Upper lobe of right lung (tissue), 1 donor: Measurements from ENCODE around the gene CSRP1. TPM values are rescaled to one million over a fixed set of nuclear protein-coding genes. Genes with fewer than 3 reads are reported as not detected.
A peak's percentile ranks its signal among the peaks of the same experiment; 100 is the strongest.
"Not testable (repeated sequence)": the region's sequence is repeated elsewhere in the genome, so short reads cannot be mapped to it uniquely, and the experiment has no call there.

Source experiments
- ATAC-seq: fragments of 200-7000 bp; cut with Tn5 transposase; one replicate; pipeline ENCODE4 v1.9.1; 2020; ENCODE audit warnings: mild to moderate bottlenecking, moderate library complexity
- DNase-seq: peaks from one replicate; pipeline ENCODE4 v3.0.0-alpha.2; 2020
- H3K27ac ChIP-seq: fragments of 200-600 bp; one replicate; pipeline ENCODE4 v1.8.0; 2022
- H3K27me3 ChIP-seq: fragments of 200-600 bp; one replicate; pipeline ENCODE4 v1.8.0; 2022; ENCODE audit warnings: mild to moderate bottlenecking
- H3K36me3 ChIP-seq: fragments of 200-600 bp; one replicate; pipeline ENCODE4 v1.8.0; 2022
- H3K4me1 ChIP-seq: fragments of 200-600 bp; one replicate; pipeline ENCODE4 v1.8.0; 2022
- H3K4me3 ChIP-seq: fragments of 200-600 bp; one replicate; pipeline ENCODE4 v1.8.0; 2022; ENCODE audit warnings: mild to moderate bottlenecking
- H3K9me3 ChIP-seq: fragments of 200-600 bp; one replicate; pipeline ENCODE4 v1.8.0; 2022
- intact Hi-C: fragments of 100-400 bp; cut with DNase I; formaldehyde crosslinking; loops from one replicate; pipeline ENCODE4 v1.11.0; 2022
- total RNA-seq: library from RNA; stranded (reverse); fragmentation: NEBNext Ultra II Directional; extraction: Animal tissue kit (Norgen Biotek cat#: 25700); gene quantifications from one replicate; pipeline ENCODE4 v1.2.1, GENCODE V29; 2021
- TF ChIP-seq, protein P1 (sequence below): fragments of 200-600 bp; IDR thresholded peaks from one replicate; pipeline ENCODE4 v1.8.0; 2022; ENCODE audit warnings: antibody characterized with exemption
- donor health status: DM: no; HTN: yes; CAD: no; lungs with severe emphysema.

CSRP1 gene
- total RNA-seq, 1 donor from 2014 or later: 280 TPM

DNA sequence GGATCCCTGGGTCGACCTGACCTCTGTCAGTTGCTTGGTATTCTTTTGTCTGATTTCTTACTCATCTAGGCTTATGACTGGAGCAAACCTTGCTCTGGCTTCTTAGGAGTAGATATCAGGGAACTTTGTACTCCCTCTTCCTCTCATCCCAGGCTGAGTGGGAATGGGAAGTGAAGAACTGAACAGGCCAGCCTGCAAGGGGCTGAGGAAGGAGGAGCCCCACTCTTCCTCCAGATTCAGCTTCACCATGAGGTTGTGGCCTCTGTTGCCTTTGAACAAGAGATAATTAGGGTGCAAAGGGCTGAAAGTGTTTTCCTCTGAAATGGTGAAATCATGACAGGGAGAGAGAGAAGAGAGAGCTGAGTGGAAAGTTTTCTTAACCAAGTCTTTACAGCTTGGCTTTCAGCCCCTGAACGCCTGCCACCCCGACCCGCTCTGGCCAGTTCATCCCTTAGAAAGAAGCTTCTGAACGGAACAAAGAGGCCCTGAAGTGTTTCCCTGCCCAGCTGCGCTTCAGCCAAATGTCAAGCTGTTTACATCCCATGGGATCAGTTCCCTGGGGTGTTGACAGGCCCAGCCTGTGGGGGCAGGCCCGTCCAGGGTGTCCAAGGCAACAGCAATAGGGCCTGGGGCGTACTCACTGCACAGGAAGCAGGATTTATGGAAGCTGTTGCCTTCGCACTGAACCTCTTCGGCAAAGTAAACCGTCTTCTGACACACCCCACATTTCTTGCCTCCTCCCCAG is 11.2 kb downstream of the CSRP1 start:
- TF ChIP-seq, protein P1, sequence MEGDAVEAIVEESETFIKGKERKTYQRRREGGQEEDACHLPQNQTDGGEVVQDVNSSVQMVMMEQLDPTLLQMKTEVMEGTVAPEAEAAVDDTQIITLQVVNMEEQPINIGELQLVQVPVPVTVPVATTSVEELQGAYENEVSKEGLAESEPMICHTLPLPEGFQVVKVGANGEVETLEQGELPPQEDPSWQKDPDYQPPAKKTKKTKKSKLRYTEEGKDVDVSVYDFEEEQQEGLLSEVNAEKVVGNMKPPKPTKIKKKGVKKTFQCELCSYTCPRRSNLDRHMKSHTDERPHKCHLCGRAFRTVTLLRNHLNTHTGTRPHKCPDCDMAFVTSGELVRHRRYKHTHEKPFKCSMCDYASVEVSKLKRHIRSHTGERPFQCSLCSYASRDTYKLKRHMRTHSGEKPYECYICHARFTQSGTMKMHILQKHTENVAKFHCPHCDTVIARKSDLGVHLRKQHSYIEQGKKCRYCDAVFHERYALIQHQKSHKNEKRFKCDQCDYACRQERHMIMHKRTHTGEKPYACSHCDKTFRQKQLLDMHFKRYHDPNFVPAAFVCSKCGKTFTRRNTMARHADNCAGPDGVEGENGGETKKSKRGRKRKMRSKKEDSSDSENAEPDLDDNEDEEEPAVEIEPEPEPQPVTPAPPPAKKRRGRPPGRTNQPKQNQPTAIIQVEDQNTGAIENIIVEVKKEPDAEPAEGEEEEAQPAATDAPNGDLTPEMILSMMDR: no peak
- Histone ChIP-seq H3K4me3 (no peak overlapping the region), H3K9me3 (no peaks in the 10 kb centered on the region), H3K36me3 (peaks cover 21% of the 10 kb centered on the region), H3K27ac (peak overlapping the region; percentile 79), H3K4me1 (peaks cover 81% of the 10 kb centered on the region), H3K27me3 (no peaks in the 10 kb centered on the region)
- peak; percentile 69 for DNase-seq
- intact Hi-C loops: no loop called here
- peak; percentile 66 for ATAC-seq

DNA sequence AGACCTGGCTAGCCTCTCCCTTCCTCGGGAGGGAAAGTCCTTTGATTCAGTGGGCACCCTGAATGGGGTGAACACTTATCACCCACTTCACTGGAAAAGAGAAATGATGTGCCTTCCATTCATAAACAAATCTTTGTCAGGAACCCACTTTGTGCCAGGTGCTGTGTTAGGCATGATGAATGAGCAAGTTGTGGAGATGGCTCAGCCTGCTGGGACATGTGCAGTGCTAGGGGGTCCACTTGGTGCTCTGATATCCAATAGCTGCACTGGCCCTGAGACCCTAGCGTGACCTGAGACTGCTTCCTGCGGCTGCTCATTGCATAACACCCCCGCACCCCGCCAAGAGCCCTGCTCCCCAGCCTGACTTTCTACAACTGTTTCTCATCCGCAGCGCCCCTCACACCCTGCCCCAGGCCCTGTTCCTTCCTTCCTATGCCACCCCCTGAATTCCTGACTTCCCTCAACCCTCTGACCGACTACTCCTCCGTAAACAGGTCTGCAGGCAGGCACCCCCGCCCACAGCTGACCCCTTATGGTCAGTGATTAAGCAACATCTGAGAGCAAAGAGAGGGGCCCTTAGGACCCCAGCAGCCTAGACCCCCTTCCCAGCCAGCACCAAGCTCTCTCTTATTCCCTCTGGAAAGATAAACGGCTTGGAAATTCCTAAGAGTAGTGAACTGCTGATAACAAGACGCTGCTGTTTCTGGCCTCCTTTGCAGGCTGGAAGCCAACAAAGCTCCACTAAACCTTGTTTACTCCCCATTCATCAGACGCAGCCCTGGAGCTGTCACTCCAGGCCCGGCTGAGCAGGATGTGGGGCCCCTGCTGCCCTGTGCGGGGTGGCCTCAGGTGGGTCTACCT is 12.9 kb downstream of the CSRP1 start:
- Histone ChIP-seq H3K27ac (peak overlapping the region; percentile 68), H3K27me3 (no peaks in the 10 kb centered on the region), H3K36me3 (peaks cover 31% of the 10 kb centered on the region), H3K4me1 (peaks cover 81% of the 10 kb centered on the region), H3K4me3 (no peak overlapping the region), H3K9me3 (no peaks in the 10 kb centered on the region)
- DNase-seq (no peak), ATAC-seq (peak; percentile 14)
- TF ChIP-seq, protein P1: no peak
- intact Hi-C loops: no loop called here

DNA sequence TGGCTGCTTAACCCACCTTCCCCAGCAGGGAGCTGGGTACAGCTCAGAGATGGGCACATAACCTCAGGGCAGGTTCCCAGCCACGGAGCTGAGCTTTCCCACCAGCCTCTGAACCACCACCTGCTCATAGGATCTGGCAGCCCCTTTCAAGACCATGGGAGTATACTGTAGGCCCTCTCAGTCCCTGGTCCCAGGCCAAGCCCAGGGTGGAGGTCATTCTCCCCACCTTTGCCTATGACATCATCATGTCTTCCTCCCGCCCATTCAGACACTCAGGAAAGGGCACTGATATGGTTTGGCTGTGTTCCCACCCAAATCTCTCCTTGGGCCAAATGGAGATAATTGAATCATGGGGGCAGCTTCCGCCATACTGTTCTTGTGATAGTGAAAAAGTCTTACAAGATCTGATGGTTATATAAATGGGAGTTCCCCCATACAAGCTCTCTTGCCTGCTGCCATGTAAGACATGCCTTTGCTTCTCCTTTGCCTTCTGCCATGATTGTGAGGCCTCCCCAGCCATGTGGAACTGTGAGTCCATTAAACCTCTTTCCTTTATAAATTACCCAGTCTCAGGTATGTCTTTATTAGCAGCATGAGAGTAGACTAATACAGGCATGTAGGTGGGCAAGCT is 13.8 kb downstream of the CSRP1 start:
- ATAC-seq, DNase-seq, intact Hi-C loops, H3K9me3 ChIP-seq, H3K27me3 ChIP-seq, H3K4me3 ChIP-seq: not testable (repeated sequence)
- H3K4me1 ChIP-seq: peaks cover 86% of the 10 kb centered on the region
- H3K36me3 ChIP-seq: peaks cover 40% of the 10 kb centered on the region
- peak overlapping the region; percentile 68 for H3K27ac ChIP-seq

DNA sequence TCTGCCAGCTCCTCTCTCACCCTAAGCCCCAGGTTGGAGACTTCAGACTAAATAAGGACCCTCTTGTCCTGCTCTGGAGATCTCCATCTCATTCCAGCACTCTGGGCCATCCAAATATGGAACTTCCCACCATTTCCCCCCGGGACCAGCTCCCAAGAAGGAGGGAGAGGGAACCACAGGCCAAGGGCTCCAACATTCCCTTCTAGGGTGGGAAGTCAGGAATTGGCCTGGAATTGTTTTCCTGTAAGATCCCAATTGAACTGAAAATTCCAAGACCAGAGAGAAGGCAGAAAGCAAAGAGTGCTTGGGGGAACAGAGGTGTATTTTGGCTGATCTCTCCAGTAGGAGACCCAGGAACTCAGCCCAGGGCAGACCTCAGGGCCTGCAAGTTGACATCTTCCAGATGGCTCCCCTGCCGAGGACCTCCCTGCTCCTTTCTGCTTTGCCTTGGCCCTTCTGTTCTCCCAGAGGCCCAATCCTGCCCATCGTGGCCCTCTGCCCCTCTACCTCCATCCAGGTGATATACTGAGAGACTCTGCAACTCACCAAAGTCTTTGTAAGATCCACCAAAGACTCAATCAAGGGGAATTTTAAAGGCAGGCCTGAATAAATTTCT is 14.9 kb downstream of the CSRP1 start:
- no peak for DNase-seq
- Histone ChIP-seq H3K9me3 (no peaks in the 10 kb centered on the region), H3K4me3 (no peak overlapping the region), H3K36me3 (peaks cover 51% of the 10 kb centered on the region), H3K27me3 (no peaks in the 10 kb centered on the region), H3K27ac (peak overlapping the region; percentile 68), H3K4me1 (peaks cover 82% of the 10 kb centered on the region)
- intact Hi-C loops: no loop called here
- TF ChIP-seq, protein P1: no peak
- no peak for ATAC-seq

DNA sequence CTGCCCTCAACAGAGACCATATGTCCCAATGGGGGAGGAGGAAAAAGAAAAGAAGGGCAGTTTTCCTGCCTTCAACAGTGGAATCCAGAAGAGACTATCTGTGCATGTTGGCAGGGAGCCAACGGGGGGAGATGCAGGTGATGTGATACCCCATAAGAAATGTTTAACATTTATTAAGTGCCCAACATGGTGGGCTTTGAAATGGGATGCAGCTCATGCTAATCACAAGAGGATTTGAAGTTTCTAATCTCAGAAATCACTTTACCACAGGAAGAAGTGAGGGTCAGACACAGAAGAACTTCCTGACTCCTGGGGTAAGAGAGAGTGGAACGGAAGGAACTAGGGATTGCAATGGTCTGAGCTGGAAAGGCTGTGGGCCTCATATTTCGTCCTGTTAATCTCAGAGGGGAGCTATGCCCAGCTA is 16.2 kb downstream of the CSRP1 start:
- intact Hi-C loops: no loop called here
- H3K4me1 ChIP-seq: peaks cover 82% of the 10 kb centered on the region

More for the DNA sequence above, 16.2 kb downstream of the CSRP1 start:
- TF ChIP-seq, protein P1: no peak
- Histone ChIP-seq H3K36me3 (peaks cover 62% of the 10 kb centered on the region), H3K4me3 (no peak overlapping the region), H3K27ac (peak overlapping the region; percentile 51), H3K27me3 (no peaks in the 10 kb centered on the region), H3K9me3 (no peaks in the 10 kb centered on the region)
- ATAC-seq (no peak), DNase-seq (no peak)
